HG02870 (cell line): ENCODE results near the gene INSIG1.

ENCODE experiments used
- ATAC-seq: cut with Tn5 transposase; IDR thresholded peaks from one replicate; pipeline ENCODE4 v1.9.1; 2021; ENCODE audit warnings: mild to moderate bottlenecking, moderate library complexity; ENCODE audit not compliant: unreplicated experiment

INSIG1 gene

GRCh38 chr7:155346285-155346684 is 48.6 kb downstream of the INSIG1 start:
- no peak for ATAC-seq

GRCh38 chr7:155348806-155349205 is 51.1 kb downstream of the INSIG1 start:
- no peak for ATAC-seq

- ATAC-seq, result no peak
Measured at GRCh38 chr7:155349601-155350331, 52.1 kb downstream of the INSIG1 start.

GRCh38 chr7:155351120-155351870 is 53.6 kb downstream of the INSIG1 start:
- no peak for ATAC-seq

- ATAC-seq, result no peak
Measured at GRCh38 chr7:155352076-155352752, 54.5 kb downstream of the INSIG1 start.

GRCh38 chr7:155352753-155353115 is 55.1 kb downstream of the INSIG1 start:
- no peak for ATAC-seq

- ATAC-seq, result no peak
Measured at GRCh38 chr7:155353256-155353897, 55.7 kb downstream of the INSIG1 start.

GRCh38 chr7:155354371-155355048 is 56.8 kb downstream of the INSIG1 start:
- ATAC-seq, result no peak

GRCh38 chr7:155355176-155355575 is 57.5 kb downstream of the INSIG1 start:
- no peak for ATAC-seq

- no peak for ATAC-seq
Measured at GRCh38 chr7:155355745-155356144, 58.1 kb downstream of the INSIG1 start.

GRCh38 chr7:155356323-155357105 is 58.8 kb downstream of the INSIG1 start:
- no peak for ATAC-seq

GRCh38 chr7:155357573-155358041 is 59.9 kb downstream of the INSIG1 start:
- ATAC-seq, result no peak

- ATAC-seq, result no peak
Measured at GRCh38 chr7:155358066-155358947, 60.6 kb downstream of the INSIG1 start.

GRCh38 chr7:155358948-155359712 is 61.5 kb downstream of the INSIG1 start:
- no peak for ATAC-seq
